Stimulated activated CD4-positive, alpha-beta T cell treated with anti-CD3 and anti-CD28 coated beads, Interleukin-1b, Interleukin-23, amount 100 ng/mL, for 1 hour (primary cell): ENCODE data around the gene MAPK4.
"Not testable (repeated sequence)": the region's sequence is repeated elsewhere in the genome, so short reads cannot be mapped to it uniquely, and the experiment has no call there.

Source experiments
- DNase-seq, 2 donors: peaks; one replicate each; pipeline ENCODE4 v3.0.0-alpha.2; 2020; ENCODE audit warnings: low read depth in 2 of 2

MAPK4 gene

GRCh38 chr18:50559752-50560680 lies at the start of gene MAPK4:
TSS of gene MAPK4 (plus strand) at chr18:50560087. CDS start at chr18:50663959, 103,872 bp downstream.
- no peak for DNase-seq

GRCh38 chr18:50517277-50517676 lies 42.6 kb upstream of the MAPK4 start:
- not testable (repeated sequence) for DNase-seq

GRCh38 chr18:50518787-50519546 lies 40.9 kb upstream of the MAPK4 start:
- no peak for DNase-seq

- no peak for DNase-seq
Measured at GRCh38 chr18:50523165-50523564, 36.7 kb upstream of the MAPK4 start.

GRCh38 chr18:50527636-50528307 lies 32.1 kb upstream of the MAPK4 start:
- no peak for DNase-seq

GRCh38 chr18:50528806-50529205 lies 31.1 kb upstream of the MAPK4 start:
- no peak for DNase-seq

GRCh38 chr18:50533822-50534221 lies 26.1 kb upstream of the MAPK4 start:
- not testable (repeated sequence) for DNase-seq

- not testable (repeated sequence) for DNase-seq
Measured at GRCh38 chr18:50544476-50544875, 15.4 kb upstream of the MAPK4 start.

GRCh38 chr18:50545936-50546335 lies 14.0 kb upstream of the MAPK4 start:
- no peak for DNase-seq

- no peak for DNase-seq
Measured at GRCh38 chr18:50548160-50548559, 11.7 kb upstream of the MAPK4 start.

GRCh38 chr18:50551651-50552050 lies 8.2 kb upstream of the MAPK4 start:
- not testable (repeated sequence) for DNase-seq

- DNase-seq = no peak
Measured at GRCh38 chr18:50558157-50558556, 1.7 kb upstream of the MAPK4 start.

GRCh38 chr18:50558948-50559751 lies 737 bp upstream of the MAPK4 start:
- no peak for DNase-seq

GRCh38 chr18:50560681-50561629 lies 1.1 kb downstream of the MAPK4 start:
- DNase-seq = no peak

- DNase-seq = not testable (repeated sequence)
Measured at GRCh38 chr18:50562258-50562657, 2.4 kb downstream of the MAPK4 start.

GRCh38 chr18:50562686-50563085 lies 2.8 kb downstream of the MAPK4 start:
- DNase-seq = no peak

GRCh38 chr18:50563376-50563775 lies 3.5 kb downstream of the MAPK4 start:
- DNase-seq = no peak

GRCh38 chr18:50569930-50570329 lies 10.0 kb downstream of the MAPK4 start:
- no peak for DNase-seq

- DNase-seq = no peak
Measured at GRCh38 chr18:50571606-50572005, 11.7 kb downstream of the MAPK4 start.

- DNase-seq = not testable (repeated sequence)
Measured at GRCh38 chr18:50573196-50573595, 13.3 kb downstream of the MAPK4 start.
